ENCODE results near the gene RAD51B.
"Not testable (repeated sequence)": the region's sequence is repeated elsewhere in the genome, so short reads cannot be mapped to it uniquely, and the experiment has no call there.

The RAD51B gene

DNA sequence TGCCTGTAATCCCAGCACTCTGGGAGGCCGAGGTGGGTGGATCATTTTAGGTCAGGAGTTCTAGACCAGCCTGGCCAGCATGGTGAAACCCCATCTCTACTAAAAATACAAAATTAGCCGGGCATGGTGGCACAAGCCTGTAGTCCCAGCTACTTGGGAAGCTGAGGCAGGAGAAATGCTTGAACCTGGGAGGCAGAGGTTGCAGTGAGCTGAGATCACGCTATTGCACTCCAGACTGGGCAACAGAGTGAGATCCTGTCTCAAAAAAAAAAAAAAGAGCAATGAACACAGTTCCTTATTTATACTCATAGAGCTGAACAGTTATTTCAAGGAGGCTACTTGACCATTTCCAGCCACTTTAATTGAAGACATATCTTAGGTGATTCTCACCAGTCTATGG lies 469.9 kb downstream of the RAD51B start:
- not testable (repeated sequence) for DNase-seq (ENCODE audit: low read depth in 3 of 3, low spot score in 1 of 3)

DNA sequence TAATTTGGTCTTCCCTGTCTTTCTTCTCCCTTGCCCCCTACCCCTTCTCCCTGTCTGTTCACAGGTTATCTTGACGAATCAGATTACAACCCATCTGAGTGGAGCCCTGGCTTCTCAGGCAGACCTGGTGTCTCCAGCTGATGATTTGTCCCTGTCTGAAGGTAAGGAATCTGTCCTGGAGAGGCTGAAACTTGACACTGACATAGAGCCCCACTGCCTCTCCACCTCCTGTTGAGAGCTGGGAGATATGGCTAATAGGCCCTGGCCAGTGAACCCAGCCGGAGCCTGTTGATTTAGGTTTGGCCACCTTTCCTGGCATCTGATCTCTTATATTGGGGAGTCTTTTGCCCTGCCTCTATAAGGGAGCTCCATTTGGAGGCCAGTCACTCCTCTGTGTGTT lies 472.2 kb downstream of the RAD51B start:
- DNase-seq (ENCODE audit: low read depth in 3 of 3, low spot score in 1 of 3) = no peak

DNA sequence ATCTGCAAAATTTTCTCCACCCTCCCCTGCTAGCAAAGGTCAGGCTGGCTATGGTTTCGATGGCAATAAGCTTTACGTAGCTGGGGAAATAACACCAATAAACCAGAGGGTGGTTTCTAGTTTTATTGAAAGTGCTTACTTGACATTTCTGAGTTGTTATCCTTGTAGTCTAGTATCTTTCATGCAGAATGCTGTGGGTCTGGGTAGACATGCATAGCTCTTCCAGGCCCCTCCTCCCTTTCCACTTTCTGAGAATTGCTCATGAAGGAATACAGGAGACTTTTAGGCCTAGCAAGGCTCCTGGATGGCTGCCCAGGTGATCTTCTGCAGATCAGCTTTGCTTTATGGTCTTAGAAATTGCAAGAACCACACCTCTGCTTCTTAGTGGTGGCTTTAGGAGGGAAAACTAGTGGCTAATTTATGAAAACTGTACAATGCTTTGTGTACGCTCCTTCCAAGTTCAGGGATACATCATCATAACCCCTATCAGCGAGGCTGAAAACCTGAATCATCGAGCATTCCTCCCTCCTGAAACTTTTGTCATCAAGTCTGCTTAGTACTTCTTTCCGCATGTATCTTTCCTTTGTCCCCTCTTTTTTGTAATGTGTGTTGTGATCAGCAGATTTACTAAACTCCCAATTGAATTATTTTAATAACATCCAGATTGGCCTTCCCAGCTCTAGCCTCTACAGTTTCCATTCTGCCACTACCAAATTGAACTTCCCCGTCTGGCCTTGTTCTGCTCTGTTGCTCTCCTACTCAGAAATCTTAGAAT lies 473.0 kb downstream of the RAD51B start:
- DNase-seq (ENCODE audit: low read depth in 3 of 3, low spot score in 1 of 3) = no peak

DNA sequence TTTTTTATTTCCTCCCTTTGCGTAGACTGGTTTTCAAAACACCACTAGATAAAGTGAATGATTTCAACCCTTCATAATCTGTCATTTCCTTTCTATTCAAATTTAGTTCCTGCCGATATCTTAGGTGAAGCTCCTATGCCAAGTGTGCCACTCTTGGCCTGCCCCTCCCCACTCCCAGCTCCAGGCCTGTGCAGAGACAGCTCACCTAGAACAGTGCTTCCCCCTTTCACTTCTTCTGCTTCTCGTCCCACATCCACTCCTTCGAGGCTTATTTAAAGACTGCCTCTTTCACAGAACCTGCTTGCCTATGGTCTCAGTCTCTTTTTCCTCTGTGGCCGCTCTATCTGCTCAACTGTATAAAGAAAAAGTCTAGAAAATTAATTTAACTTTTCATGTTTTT lies 473.8 kb downstream of the RAD51B start:
- no peak for DNase-seq (ENCODE audit: low read depth in 3 of 3, low spot score in 1 of 3)

DNA sequence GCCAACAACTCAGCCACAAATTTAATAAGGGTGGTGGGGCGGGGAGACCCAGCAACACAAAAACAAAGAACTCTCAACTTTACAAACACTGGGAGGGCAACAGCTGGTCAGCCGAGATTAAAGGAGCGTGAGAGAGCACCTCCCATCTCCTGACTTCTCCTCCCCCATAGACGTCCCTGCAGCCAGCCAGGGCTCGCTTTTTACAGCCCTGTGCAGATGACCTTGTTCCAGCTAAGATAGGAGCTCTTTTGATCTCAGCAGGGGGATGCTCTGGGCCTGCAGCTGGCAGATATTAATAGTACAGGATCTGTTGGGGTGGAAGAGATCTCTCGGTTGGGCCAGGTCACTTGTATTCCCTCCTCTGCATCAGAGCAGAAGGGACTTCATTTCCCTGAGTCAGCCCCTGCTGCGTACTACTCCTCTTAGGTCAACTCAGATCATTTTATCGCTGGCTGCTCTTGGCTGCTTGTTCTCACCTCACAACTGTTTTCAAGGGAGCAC lies 475.8 kb downstream of the RAD51B start:
- DNase-seq (ENCODE audit: low read depth in 3 of 3, low spot score in 1 of 3) = no peak

DNA sequence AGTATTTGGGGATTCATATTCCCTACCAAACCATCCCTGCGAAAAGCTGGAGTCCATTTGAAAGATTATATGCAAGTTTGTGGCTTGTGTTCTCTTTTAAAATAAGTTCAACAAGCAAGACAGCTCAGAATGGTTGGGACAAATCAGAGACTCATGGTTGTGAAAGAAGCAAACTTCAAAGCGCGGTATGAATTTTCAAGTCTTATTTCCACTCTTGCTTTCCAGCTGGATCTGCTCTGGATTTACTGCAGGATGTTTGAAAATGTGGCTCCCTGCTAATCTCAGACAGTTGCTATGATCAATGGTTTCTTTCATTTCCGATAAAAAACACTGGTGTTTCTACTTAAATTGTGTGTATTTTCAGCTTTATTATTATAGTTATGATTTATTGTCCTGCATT lies 477.5 kb downstream of the RAD51B start:
- DNase-seq (ENCODE audit: low read depth in 3 of 3, low spot score in 1 of 3) = no peak

DNA sequence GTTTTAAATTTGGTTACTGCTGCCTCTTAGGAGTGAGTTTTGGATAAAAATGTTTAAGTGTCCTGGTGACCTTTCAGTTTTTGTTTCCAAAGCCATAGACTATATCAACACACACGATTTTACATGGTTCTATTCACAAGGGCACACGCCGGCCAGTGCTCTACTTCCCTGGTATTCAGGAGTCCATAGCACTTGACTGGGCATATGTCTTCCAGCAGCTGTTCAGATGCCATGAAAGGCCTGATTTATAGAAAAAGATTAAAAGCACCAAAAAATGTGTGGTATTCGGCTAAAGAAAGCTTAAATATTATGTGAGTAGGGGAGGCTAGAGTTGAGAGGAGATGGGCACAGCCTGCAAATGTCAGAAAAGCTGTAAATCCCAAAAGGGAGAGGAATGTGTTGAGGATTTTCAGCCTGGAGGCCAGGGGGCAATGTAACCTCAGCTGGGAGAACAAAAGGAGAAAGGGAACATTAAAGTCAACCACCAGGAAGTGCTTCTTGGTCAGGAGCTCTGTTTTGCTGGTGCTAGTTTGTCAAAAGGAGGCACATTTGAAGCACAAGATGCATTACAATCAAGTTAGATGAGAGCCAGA lies 478.4 kb downstream of the RAD51B start:
- no peak for DNase-seq (ENCODE audit: low read depth in 3 of 3, low spot score in 1 of 3)

DNA sequence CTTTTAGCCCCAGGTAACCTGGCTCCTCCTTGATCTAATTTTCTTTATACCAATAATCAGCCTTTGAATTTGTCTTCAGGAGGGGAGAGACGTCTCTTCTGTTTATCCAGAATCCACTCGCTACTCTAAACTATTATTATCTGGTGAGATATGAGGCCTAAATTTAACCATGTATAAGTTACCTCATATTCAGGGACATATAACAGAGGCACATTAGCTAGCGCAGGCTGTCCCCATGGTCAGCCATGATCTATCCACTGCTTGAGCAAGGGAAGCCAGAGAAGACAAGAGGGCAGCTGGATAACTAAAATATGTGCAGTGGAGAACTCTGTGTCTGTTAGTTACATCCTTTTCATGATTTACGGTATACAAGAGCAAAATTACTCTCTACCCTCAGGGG lies 481.0 kb downstream of the RAD51B start:
- no peak for DNase-seq (ENCODE audit: low read depth in 3 of 3, low spot score in 1 of 3)

DNA sequence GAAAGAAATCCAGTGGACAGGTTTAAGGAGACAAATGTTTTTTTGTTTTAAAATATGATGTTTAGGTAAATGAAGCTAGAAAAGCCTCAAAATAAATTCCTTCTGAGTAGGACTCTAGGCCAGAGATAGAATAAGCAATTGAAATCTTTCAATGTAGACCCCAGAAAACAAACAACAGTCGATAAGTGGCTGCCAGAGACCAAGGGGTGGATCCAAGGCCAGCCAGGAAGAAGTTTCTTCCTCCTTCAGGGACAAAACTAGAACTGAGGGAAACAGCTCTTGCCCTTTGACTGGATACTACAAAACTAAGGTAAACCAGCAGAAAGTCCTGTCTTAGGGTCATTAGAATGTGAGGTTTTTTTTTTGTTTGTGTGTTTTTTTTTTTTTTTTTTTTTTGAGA lies 481.6 kb downstream of the RAD51B start:
- no peak for DNase-seq (ENCODE audit: low read depth in 3 of 3, low spot score in 1 of 3)

DNA sequence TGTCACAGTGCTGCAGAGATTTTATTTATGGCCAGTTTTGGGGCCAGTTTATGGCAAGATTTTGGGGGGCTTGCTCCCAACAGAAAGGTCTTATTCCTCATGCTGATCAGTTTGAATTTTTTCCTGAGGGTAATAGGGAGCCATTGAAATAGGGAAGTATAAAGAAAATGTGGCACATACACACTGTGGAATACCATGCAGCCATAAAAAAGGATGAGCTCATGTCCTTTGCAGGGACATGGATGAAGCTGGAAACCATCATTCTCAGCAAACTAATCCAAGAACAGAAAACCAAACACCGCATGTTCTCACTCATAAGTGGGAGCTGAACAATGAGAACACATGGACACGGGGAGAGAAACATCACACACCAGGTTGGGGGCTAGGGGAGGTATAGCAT lies 483.4 kb downstream of the RAD51B start:
- not testable (repeated sequence) for DNase-seq (ENCODE audit: low read depth in 3 of 3, low spot score in 1 of 3)

DNA sequence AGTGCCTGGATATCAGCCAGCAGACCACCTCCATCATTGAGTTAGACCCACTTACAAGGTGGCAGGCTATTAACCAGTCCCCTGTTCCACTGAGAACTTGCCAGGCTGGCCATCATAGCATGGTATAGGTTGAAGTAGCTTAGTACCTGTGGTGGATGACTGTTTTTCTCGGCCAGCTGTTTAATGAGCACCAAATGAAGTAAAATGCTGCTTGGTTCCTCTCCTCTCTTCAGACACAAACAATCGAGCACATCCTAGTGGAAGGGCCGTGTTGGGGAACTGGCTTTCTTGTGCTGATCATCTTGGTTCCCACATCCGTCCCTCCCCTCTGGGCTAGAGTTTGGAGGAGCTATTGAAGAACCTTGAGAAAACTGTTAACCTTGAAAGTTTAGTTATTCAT lies 486.2 kb downstream of the RAD51B start:
- no peak for DNase-seq (ENCODE audit: low read depth in 3 of 3, low spot score in 1 of 3)

DNA sequence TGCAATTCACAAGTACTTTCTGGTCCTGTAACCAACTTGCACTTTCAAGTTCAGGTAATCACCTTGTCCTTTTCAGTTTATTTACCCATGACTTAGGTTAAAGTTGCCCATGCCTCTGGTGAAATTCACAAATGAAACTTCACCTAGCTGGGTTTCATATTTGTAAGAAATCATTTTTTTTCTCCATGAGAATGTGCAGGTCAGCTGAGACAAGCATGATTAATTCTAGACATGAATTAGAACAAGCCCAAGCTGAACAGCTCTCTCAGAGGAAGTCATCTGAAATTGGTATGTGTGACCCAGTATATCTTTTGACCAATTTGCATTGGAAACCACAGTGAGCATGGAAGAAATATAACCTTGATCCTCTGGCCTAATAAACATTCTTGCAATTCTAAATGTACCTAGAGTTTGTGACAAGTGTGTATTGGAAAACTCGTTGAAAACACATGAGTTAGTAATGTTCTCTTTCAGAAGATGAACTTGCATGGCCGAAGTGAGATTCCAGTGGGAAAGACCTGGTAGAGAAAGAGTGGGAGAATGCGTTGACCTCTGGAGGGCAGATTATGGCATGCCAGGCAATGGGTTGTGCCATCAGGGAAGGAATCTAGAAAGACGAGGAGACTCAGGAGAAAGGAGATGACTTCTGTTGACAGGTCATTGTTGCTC lies 486.8 kb downstream of the RAD51B start:
- DNase-seq (ENCODE audit: low read depth in 3 of 3, low spot score in 1 of 3) = no peak

DNA sequence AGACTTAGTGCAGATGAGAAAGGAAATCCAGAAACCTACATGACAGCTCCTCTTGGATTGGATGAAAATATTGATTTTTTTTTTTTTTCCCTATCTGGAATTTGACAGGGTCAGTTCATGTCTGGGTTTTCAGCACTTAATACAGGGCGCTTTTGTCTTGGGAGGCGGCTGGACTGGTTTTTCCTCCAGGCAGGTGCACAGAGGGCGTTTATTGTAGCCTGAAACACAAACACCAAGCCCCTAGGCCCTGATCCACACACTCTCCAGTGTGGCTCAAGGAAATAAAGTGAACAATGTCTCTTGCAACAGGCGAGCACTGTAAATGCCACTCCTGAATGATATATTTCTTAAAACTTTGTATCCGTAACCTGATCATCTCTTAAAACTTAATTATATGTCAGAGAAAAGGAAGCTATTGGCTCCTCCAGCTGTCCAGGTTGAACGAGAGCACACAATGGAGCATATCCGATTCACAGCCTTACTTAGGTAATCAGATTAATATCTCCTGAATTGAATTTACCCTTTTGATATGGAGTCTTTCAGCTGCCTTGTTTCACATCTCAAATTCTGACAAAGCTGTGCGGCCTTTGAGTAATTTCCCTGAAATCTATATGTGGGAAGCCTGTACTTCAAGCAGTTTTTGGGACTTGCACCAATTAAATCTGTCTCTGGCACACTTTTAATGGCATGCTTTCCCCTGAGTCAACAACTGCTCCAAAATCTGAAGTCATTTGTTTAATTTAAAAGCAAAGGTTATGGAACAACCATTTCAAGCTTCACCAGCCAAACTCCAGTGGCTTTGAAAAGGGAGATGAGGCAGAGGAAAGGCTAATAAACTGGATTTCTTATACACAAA lies 487.6 kb downstream of the RAD51B start:
- no peak for DNase-seq (ENCODE audit: low read depth in 3 of 3, low spot score in 1 of 3)

DNA sequence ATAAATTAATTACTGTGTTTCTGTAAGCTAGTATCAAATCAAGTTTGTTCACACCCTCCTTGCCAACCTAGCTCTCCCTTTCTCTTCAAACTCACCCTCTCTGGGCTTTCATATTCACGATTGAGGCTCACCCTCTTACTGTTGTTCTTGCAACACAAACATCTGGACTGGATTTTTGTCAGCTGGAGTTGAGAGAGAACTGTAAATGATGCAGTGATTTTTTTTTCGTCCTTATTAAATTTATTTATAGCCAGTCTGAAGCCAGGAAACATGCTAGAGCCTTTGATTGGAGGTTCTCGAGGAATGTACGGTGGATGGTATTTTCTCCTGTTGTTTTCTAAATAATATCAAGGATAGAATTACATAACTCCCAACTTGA lies 488.2 kb downstream of the RAD51B start:
- no peak for DNase-seq (ENCODE audit: low read depth in 3 of 3, low spot score in 1 of 3)

DNA sequence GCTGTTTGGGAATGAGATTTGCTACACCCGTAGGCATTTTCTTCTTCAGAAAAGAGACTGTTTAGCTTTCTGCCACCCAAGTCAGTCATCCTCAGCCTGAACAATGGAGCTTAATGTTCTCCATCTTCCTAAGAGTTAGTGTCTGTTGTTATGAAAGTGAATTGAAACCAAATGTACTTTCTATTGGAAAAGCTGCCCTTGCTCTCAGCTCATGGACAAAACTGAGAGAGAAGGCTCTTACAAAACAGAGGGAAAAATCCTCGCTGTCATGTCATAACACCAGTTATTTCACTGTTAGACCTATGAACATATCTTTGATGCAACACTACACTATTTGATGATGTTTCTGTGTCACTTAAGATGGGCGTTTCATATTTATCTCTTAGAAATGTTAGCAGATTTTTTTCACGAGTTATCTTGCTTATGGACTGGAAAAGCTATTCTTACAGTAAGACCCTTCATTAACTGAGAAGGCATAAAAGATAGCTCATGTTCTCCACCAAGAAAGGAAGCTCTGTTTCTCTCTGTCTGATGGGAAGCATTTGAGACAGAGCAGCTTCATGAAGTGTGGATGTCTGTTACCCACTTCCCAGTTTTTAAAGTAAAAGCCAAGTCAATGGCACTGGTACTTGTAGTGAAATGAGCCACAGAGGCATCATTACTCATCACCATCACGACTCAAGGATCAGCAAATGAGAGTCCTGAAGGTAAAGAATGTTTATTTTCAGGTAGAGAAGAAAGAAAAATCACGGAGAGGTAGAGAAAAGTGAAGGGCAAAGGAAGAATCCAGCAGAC lies 489.3 kb downstream of the RAD51B start:
- no peak for DNase-seq (ENCODE audit: low read depth in 3 of 3, low spot score in 1 of 3)

DNA sequence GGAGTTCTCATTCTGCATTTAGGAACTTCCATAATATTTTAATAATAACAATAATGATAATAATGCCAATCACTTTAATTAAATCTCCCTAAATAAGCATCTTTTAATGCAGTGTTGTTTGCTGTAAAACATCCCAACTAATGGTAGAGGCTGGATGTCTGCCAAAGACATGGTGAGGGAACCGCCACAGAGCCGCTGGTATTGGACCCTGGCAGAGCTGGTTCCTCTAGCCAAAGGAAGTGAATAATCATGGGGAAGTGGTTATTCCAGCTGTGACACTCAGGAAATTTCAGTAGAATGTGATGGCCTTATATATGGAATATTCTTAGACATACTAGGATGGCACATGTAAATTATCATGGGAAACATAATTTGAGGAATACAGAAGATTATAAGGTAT lies 490.0 kb downstream of the RAD51B start:
- no peak for DNase-seq (ENCODE audit: low read depth in 3 of 3, low spot score in 1 of 3)

DNA sequence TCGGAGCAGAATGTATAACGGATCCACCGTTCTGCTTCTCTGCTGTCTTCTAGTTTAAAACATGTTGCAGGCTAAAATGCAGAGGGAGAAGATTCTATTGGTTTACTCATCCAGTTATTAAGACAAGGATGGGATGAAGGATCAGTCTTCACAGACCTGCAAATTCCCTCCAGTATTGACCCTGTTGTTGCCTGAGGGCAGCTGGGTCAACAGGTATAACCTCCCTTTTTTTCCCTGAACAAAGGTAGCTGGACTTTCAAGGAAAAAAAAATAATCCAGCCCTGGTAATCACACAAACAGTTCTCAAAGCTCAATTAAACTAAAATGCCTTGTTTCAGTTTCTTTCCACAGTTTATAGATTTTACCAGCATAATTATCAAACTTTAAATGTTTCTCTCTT lies 492.7 kb downstream of the RAD51B start:
- no peak for DNase-seq (ENCODE audit: low read depth in 3 of 3, low spot score in 1 of 3)

DNA sequence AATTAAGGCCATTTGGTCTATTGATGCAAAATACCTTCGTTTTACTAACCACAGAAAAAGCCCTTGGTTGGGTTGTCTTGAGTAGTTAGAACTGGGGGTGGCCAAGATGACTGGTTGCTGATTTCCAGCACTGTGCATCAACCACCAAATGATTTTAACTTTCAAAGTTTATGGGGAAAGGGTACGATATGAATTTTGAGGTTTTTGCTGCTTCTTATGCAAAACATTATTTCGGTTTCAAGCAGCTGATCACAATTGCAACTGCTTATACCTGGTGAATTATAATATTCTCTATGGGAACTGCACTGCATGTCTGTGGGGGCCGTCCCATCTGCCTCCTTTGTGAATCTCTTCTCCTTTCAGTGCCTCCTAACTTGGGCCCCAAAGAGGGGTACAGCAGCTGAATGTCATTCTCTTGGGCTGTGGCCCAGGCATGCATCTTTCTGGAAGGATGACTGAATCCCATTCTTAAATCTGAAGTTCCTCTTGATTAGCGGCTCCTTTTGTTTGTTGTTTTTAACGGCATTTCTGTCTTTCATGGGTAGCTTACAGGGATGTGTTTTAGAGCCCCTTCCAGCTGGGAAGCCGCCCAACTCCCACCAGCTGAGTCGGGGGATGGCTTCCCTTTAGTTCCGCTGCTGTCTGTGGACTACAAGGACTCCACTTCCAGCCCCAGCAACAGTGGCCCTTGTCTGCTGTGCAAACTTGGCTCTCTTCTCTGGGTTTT lies 493.5 kb downstream of the RAD51B start:
- peak in 1 of 3 donors; percentile 10 for DNase-seq (ENCODE audit: low read depth in 3 of 3, low spot score in 1 of 3)

DNA sequence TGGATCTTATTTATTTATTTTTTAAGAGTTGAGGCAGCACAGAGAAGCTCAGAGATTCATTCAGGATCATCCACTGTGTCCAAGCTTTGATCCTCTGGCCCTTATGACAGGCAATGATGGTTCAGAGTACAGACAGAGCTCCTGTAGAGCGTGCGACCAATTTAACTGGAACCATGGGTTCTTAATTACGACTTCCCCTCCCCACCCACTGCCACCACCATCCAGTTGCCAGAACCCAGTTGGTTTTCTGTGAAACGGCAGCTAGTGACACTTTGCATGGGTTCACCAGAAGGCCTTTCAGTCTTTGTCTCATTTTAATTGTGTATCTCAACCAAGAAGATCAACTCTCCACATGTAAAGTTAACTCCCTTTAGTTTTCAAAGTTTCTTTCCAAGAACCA lies 495.1 kb downstream of the RAD51B start:
- no peak for DNase-seq (ENCODE audit: low read depth in 3 of 3, low spot score in 1 of 3)

DNA sequence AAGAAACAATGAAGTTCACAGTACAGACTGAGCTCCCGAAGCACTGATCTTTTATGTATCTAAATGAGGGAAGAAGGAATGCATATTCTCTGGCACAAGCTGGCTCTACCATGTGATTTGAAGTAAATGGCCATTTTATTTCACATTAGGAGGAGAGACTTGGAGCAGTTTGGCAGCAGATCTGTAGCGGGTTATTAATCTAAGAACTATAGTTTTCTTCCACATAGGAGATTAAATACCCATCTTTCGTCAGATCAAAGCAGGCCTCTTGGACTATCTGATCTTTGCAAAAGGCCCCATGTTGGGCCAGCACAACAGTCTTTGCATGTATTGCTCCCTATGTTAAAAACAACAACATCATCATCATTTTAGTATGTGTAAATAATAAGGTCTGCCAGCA lies 495.5 kb downstream of the RAD51B start:
- DNase-seq (ENCODE audit: low read depth in 3 of 3, low spot score in 1 of 3) = no peak

Measured in stimulated activated CD4-positive, alpha-beta T cell treated with anti-CD3 and anti-CD28 coated beads, TNF-alpha, amount 100 ng/mL, for 1 hour (primary cell).